Caco-2 (cell line): Measurements from ENCODE around the gene MX2. TPM values are rescaled to one million over a fixed set of nuclear protein-coding genes. Genes with fewer than 3 reads are reported as not detected.
A peak's percentile ranks its signal among the peaks of the same experiment; 100 is the strongest.

ENCODE experiments used
- BruUV-seq: library from RNA; stranded (reverse); fragments of 400-500 nt; replicated peaks from 2 replicates; lab custom pipeline; 2021; lab: Mats Ljungman, UMichigan
- CTCF ChIA-PET: fragments of 300-600 bp; sonication (Branson Sonifier 250); formaldehyde crosslinking; loops from one replicate; lab custom pipeline; 2022; ENCODE audit warnings: antibody characterized with exemption; lab: Charles Lee
- POLR2A ChIA-PET: fragments of 300-600 bp; sonication (Branson Sonifier 250); formaldehyde crosslinking; loops from one replicate; lab custom pipeline; 2022; ENCODE audit warnings: antibody characterized with exemption; lab: Charles Lee
- DNase-seq, 2 experiments: peaks; one replicate each; pipeline versions ENCODE4 v3.0.0 to v3.0.0-alpha.2; 2020 to 2022
- H3K27me3 ChIP-seq: replicated peaks from 2 replicates; pipeline ENCODE4 v1.6.0; 2011; ENCODE audit warnings: low read length; ENCODE audit not compliant: control insufficient read depth, insufficient read depth
- H3K36me3 ChIP-seq: 2 replicates; pipeline ENCODE4 v1.5.1; 2011; ENCODE audit warnings: low read length; ENCODE audit not compliant: control insufficient read depth, insufficient read depth
- H3K4me1 ChIP-seq: fragments of 250-450 bp; sonication (Bioruptor Pico); 2 replicates; pipeline ENCODE4 v1.5.1; 2020; ENCODE audit warnings: mild to moderate bottlenecking
- H3K4me3 ChIP-seq: 2 replicates; pipeline ENCODE4 v1.5.1; 2011; ENCODE audit warnings: low read depth, mild to moderate bottlenecking, control low read depth, low read length
- H3K9me3 ChIP-seq: fragments of 250-450 bp; sonication (Bioruptor Pico); 2 replicates; pipeline ENCODE4 v1.5.1; 2020; ENCODE audit warnings: mild to moderate bottlenecking, moderate library complexity
- H3K27ac Mint-ChIP-seq: one replicate; pipeline ENCODE4 v1.8.0; 2022; ENCODE audit warnings: mixed read lengths; ENCODE audit not compliant: unreplicated experiment
- H3K27me3 Mint-ChIP-seq: one replicate; pipeline ENCODE4 v1.8.0; 2022; ENCODE audit warnings: mixed read lengths; ENCODE audit not compliant: insufficient read depth, unreplicated experiment
- H3K36me3 Mint-ChIP-seq: one replicate; pipeline ENCODE4 v1.8.0; 2022; ENCODE audit warnings: mild to moderate bottlenecking, mixed read lengths; ENCODE audit not compliant: insufficient read depth, unreplicated experiment
- H3K4me1 Mint-ChIP-seq: one replicate; pipeline ENCODE4 v1.8.0; 2022; ENCODE audit warnings: low read depth, mixed read lengths; ENCODE audit not compliant: unreplicated experiment
- H3K4me3 Mint-ChIP-seq: one replicate; pipeline ENCODE4 v1.8.0; 2022; ENCODE audit warnings: mild to moderate bottlenecking, moderate library complexity, mixed read lengths; ENCODE audit not compliant: unreplicated experiment
- H3K9me3 Mint-ChIP-seq: one replicate; pipeline ENCODE4 v1.8.0; 2022; ENCODE audit warnings: mixed read lengths; ENCODE audit not compliant: unreplicated experiment
- CTCF ChIP-seq, 2 experiments: fragments of 200-600 bp in 1 of 2; IDR thresholded peaks; 1 replicate in 1 of 2; 2 replicates in 1 of 2; pipeline versions ENCODE4 v1.5.1 to v1.8.0; 2011 to 2022; ENCODE audit warnings: antibody characterized with exemption in 1 of 2, control low read depth in 1 of 2, inconsistent platforms in 1 of 2, low read depth in 1 of 2, low read length in 1 of 2, mild to moderate bottlenecking in 1 of 2, moderate library complexity in 1 of 2; ENCODE audit not compliant: insufficient read depth in 1 of 2, severe bottlenecking in 1 of 2, unreplicated experiment in 1 of 2
- intact Hi-C: fragments of 100-400 bp; cut with micrococcal nuclease; formaldehyde crosslinking; loops from one replicate; pipeline ENCODE4 v1.10.0; 2022; ENCODE audit not compliant: unreplicated experiment
- total RNA-seq: library from RNA; stranded (reverse); gene quantifications from 2 replicates; pipeline ENCODE4 v1.2.3, GENCODE V29; 2022

The MX2 gene
- total RNA-seq, 1 experiment from 2014 or later, result 0.84 TPM

GRCh38 chr21:41379901-41380300 is 18.1 kb downstream of the MX2 start:
- Histone ChIP-seq H3K4me3 (no peak overlapping the region), H3K4me1 (no peaks in the 10 kb centered on the region), H3K27me3 (no peaks in the 10 kb centered on the region), H3K36me3 (no peaks in the 10 kb centered on the region), H3K9me3 (peaks cover 5% of the 10 kb centered on the region)
- no peak overlapping the region for H3K4me3 Mint-ChIP-seq
- peak overlapping the region; percentile 32 for H3K27ac Mint-ChIP-seq
- BruUV-seq, result no TSS peak
- POLR2A ChIA-PET, result no interaction called here
- DNase-seq, result no peak
- no peaks in the 10 kb centered on the region for H3K4me1 Mint-ChIP-seq
- H3K9me3 Mint-ChIP-seq, result no peaks in the 10 kb centered on the region
- intact Hi-C loops, result no loop called here
- no peaks in the 10 kb centered on the region for H3K36me3 Mint-ChIP-seq
- no peaks in the 10 kb centered on the region for H3K27me3 Mint-ChIP-seq
- CTCF ChIA-PET, result interaction anchor here (1.2 kb wide), 1 partner anchor 97 kb away, joined by 5 read pairs; no protein-coding TSS in a partner anchor
- no peak for TF ChIP-seq CTCF (IDR thresholded peaks at IDR 0.05; ENCODE audit: insufficient read depth in 1 of 2, low read depth in 1 of 2, low read length in 1 of 2, severe bottlenecking in 1 of 2, unreplicated experiment in 1 of 2)

- no peak for TF ChIP-seq CTCF (IDR thresholded peaks at IDR 0.05; ENCODE audit: insufficient read depth in 1 of 2, low read depth in 1 of 2, low read length in 1 of 2, severe bottlenecking in 1 of 2, unreplicated experiment in 1 of 2)
- Histone ChIP-seq H3K36me3 (no peaks in the 10 kb centered on the region), H3K4me3 (no peak overlapping the region), H3K27me3 (no peaks in the 10 kb centered on the region), H3K4me1 (no peaks in the 10 kb centered on the region), H3K9me3 (peaks cover 5% of the 10 kb centered on the region)
- Mint-ChIP-seq H3K4me1 (no peaks in the 10 kb centered on the region), H3K9me3 (no peaks in the 10 kb centered on the region), H3K27ac (no peak overlapping the region), H3K27me3 (no peaks in the 10 kb centered on the region), H3K4me3 (no peak overlapping the region), H3K36me3 (no peaks in the 10 kb centered on the region)
- intact Hi-C loops, result no loop called here
- POLR2A ChIA-PET, result no interaction called here
- no TSS peak for BruUV-seq
- no peak for DNase-seq
- CTCF ChIA-PET, result no interaction called here
These were observed 19.9 kb downstream of the MX2 start for GRCh38 chr21:41381731-41382130.

GRCh38 chr21:41387042-41387819 is 25.4 kb downstream of the MX2 start:
- no peaks in the 10 kb centered on the region for H3K4me1 Mint-ChIP-seq
- no peaks in the 10 kb centered on the region for H3K27me3 Mint-ChIP-seq
- ChIA-PET POLR2A (no interaction called here), CTCF (no interaction called here)
- H3K4me3 ChIP-seq, result no peak overlapping the region
- no peak for DNase-seq
- H3K36me3 ChIP-seq, result no peaks in the 10 kb centered on the region
- intact Hi-C loops, result no loop called here
- H3K4me3 Mint-ChIP-seq, result no peak overlapping the region
- H3K9me3 Mint-ChIP-seq, result no peaks in the 10 kb centered on the region
- no TSS peak for BruUV-seq
- H3K27ac Mint-ChIP-seq, result no peak overlapping the region
- H3K36me3 Mint-ChIP-seq, result no peaks in the 10 kb centered on the region
- TF ChIP-seq CTCF (IDR thresholded peaks at IDR 0.05; ENCODE audit: insufficient read depth in 1 of 2, low read depth in 1 of 2, low read length in 1 of 2, severe bottlenecking in 1 of 2, unreplicated experiment in 1 of 2), result no peak
- H3K4me1 ChIP-seq, result no peaks in the 10 kb centered on the region
- no peaks in the 10 kb centered on the region for H3K27me3 ChIP-seq
- H3K9me3 ChIP-seq, result no peaks in the 10 kb centered on the region; the same call in 1 of the 2 replicates
